ENCODE data around the gene OR9A2.
A peak's percentile ranks its signal among the peaks of the same experiment; 100 is the strongest.

OR9A2 gene

GRCh38 chr7:143005632-143006260, 21.2 kb downstream of the OR9A2 start:
- no peaks in the 10 kb centered on the region for H3K36me3 ChIP-seq (replicated peaks; ENCODE audit: low read depth, low read length)
- TF ChIP-seq, protein P1, sequence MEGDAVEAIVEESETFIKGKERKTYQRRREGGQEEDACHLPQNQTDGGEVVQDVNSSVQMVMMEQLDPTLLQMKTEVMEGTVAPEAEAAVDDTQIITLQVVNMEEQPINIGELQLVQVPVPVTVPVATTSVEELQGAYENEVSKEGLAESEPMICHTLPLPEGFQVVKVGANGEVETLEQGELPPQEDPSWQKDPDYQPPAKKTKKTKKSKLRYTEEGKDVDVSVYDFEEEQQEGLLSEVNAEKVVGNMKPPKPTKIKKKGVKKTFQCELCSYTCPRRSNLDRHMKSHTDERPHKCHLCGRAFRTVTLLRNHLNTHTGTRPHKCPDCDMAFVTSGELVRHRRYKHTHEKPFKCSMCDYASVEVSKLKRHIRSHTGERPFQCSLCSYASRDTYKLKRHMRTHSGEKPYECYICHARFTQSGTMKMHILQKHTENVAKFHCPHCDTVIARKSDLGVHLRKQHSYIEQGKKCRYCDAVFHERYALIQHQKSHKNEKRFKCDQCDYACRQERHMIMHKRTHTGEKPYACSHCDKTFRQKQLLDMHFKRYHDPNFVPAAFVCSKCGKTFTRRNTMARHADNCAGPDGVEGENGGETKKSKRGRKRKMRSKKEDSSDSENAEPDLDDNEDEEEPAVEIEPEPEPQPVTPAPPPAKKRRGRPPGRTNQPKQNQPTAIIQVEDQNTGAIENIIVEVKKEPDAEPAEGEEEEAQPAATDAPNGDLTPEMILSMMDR (IDR thresholded peaks at IDR 0.05; ENCODE audit: low read depth, low read length): no peak
- no peak for TF ChIP-seq EZH2phosphoT487 (IDR thresholded peaks at IDR 0.05; ENCODE audit: low read depth)
- H3K9me3 ChIP-seq (ENCODE audit: insufficient read depth, low read length): no peaks in the 10 kb centered on the region
- no peaks in the 10 kb centered on the region for H3K79me2 ChIP-seq (ENCODE audit: low read length)
- H3K4me3 ChIP-seq (ENCODE audit: low read length): no peak overlapping the region
- no peak overlapping the region for H2AFZ ChIP-seq (ENCODE audit: low read depth, low read length)
- no peaks in the 10 kb centered on the region for H4K20me1 ChIP-seq (ENCODE audit: insufficient read depth, low read length)
- peaks cover 25% of the 10 kb centered on the region for H3K27me3 ChIP-seq (ENCODE audit: low read depth, low read length)
- H3K4me2 ChIP-seq (ENCODE audit: low read length): no peak overlapping the region
- H3K4me1 ChIP-seq (ENCODE audit: low read length): peaks cover 13% of the 10 kb centered on the region
- H3K9ac ChIP-seq (ENCODE audit: low read length): no peak overlapping the region
- H3K27ac ChIP-seq (ENCODE audit: low read length): no peak overlapping the region

- H3K36me3 ChIP-seq (replicated peaks; ENCODE audit: low read depth, low read length): no peaks in the 10 kb centered on the region
- H2AFZ ChIP-seq (ENCODE audit: low read depth, low read length): peak overlapping the region; percentile 98
- peaks cover 13% of the 10 kb centered on the region for H3K4me1 ChIP-seq (ENCODE audit: low read length)
- TF ChIP-seq EZH2phosphoT487 (IDR thresholded peaks at IDR 0.05; ENCODE audit: low read depth): no peak
- TF ChIP-seq, protein P1 (IDR thresholded peaks at IDR 0.05; ENCODE audit: low read depth, low read length): peak; percentile 81
- H3K4me2 ChIP-seq (ENCODE audit: low read length): peak overlapping the region; percentile 76
- no peaks in the 10 kb centered on the region for H3K9me3 ChIP-seq (ENCODE audit: insufficient read depth, low read length)
- H4K20me1 ChIP-seq (ENCODE audit: insufficient read depth, low read length): no peaks in the 10 kb centered on the region
- peak overlapping the region; percentile 71 for H3K4me3 ChIP-seq (ENCODE audit: low read length)
- H3K27ac ChIP-seq (ENCODE audit: low read length): no peak overlapping the region
- no peaks in the 10 kb centered on the region for H3K79me2 ChIP-seq (ENCODE audit: low read length)
- peak overlapping the region; percentile 46 for H3K9ac ChIP-seq (ENCODE audit: low read length)
- H3K27me3 ChIP-seq (ENCODE audit: low read depth, low read length): peaks cover 25% of the 10 kb centered on the region
Measured at GRCh38 chr7:143003393-143004051, 23.4 kb downstream of the OR9A2 start.

DNA sequence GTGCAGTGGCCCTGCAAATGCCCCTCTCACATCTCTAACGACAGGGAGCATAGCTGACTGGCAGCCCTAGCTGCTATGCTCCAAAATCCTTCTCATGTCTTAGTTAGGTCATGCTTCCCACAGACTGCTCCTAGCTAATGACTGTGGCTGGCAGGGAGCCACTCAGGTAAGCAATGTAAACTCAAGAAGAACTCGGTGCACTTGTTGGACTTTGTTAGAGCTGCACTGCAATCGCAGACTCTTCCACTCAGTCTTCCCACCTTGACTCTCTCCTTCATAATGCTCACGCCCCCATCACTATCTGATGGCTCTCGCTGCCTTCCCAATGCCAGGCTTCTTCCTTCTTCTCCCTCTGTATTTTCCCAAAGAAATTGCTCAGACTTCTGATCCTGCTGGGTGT, 24.0 kb downstream of the OR9A2 start:
- Histone ChIP-seq H2AFZ (ENCODE audit: low read depth, low read length) (peak overlapping the region; percentile 98), H3K27me3 (ENCODE audit: low read depth, low read length) (peaks cover 25% of the 10 kb centered on the region), H4K20me1 (ENCODE audit: insufficient read depth, low read length) (no peaks in the 10 kb centered on the region), H3K9me3 (ENCODE audit: insufficient read depth, low read length) (no peaks in the 10 kb centered on the region), H3K9ac (ENCODE audit: low read length) (peak overlapping the region; percentile 46), H3K4me3 (ENCODE audit: low read length) (peak overlapping the region; percentile 71), H3K4me1 (ENCODE audit: low read length) (peaks cover 13% of the 10 kb centered on the region), H3K36me3 (replicated peaks; ENCODE audit: low read depth, low read length) (no peaks in the 10 kb centered on the region), H3K79me2 (ENCODE audit: low read length) (no peaks in the 10 kb centered on the region), H3K27ac (ENCODE audit: low read length) (no peak overlapping the region), H3K4me2 (ENCODE audit: low read length) (peak overlapping the region; percentile 76)
- no peak for TF ChIP-seq EZH2phosphoT487 (IDR thresholded peaks at IDR 0.05; ENCODE audit: low read depth)
- TF ChIP-seq, protein P1 (IDR thresholded peaks at IDR 0.05; ENCODE audit: low read depth, low read length): no peak

GRCh38 chr7:143002106-143002505, 24.8 kb downstream of the OR9A2 start:
- no peaks in the 10 kb centered on the region for H3K79me2 ChIP-seq (ENCODE audit: low read length)
- H3K4me1 ChIP-seq (ENCODE audit: low read length): peaks cover 13% of the 10 kb centered on the region
- no peaks in the 10 kb centered on the region for H3K36me3 ChIP-seq (replicated peaks; ENCODE audit: low read depth, low read length)
- H4K20me1 ChIP-seq (ENCODE audit: insufficient read depth, low read length): no peaks in the 10 kb centered on the region
- no peak overlapping the region for H3K9ac ChIP-seq (ENCODE audit: low read length)
- H3K4me2 ChIP-seq (ENCODE audit: low read length): peak overlapping the region; percentile 22
- H2AFZ ChIP-seq (ENCODE audit: low read depth, low read length): no peak overlapping the region
- H3K27ac ChIP-seq (ENCODE audit: low read length): no peak overlapping the region
- H3K27me3 ChIP-seq (ENCODE audit: low read depth, low read length): peaks cover 25% of the 10 kb centered on the region
- no peaks in the 10 kb centered on the region for H3K9me3 ChIP-seq (ENCODE audit: insufficient read depth, low read length)
- H3K4me3 ChIP-seq (ENCODE audit: low read length): no peak overlapping the region
- TF ChIP-seq, protein P1 (IDR thresholded peaks at IDR 0.05; ENCODE audit: low read depth, low read length): peak; percentile 78
- TF ChIP-seq EZH2phosphoT487 (IDR thresholded peaks at IDR 0.05; ENCODE audit: low read depth): no peak

All from OCI-LY3 (cell line).